SK-N-SH treated with all-trans-retinoic acid at 6 μM for 48 hours (cell line): ENCODE results near the gene GPR55.
A peak's percentile ranks its signal among the peaks of the same experiment; 100 is the strongest.

Source experiments
- ATAC-seq: fragments of 200-7000 bp; cut with Tn5 transposase; 3 replicates; pipeline ENCODE4 v1.9.1; 2020; ENCODE audit warnings: mild to moderate bottlenecking, moderate library complexity
- ARNTL ChIP-seq: fragments of 450-650 bp; formaldehyde crosslinking; IDR thresholded peaks from 2 replicates; pipeline ENCODE4 v1.5.0; 2020; ENCODE audit warnings: low read depth, mild to moderate bottlenecking, moderate library complexity, borderline replicate concordance
- BACH2 ChIP-seq: fragments of 250-450 bp; sonication (Bioruptor Pico); IDR thresholded peaks from 2 replicates; pipeline ENCODE4 v1.9.0; 2021; ENCODE audit warnings: mild to moderate bottlenecking, borderline replicate concordance
- CSDC2 ChIP-seq: fragments of 250-450 bp; sonication (Bioruptor Pico); IDR thresholded peaks from 2 replicates; pipeline ENCODE4 v1.5.0; 2020; ENCODE audit warnings: mild to moderate bottlenecking, moderate library complexity
- CSRNP3 ChIP-seq: fragments of 250-450 bp; sonication (Bioruptor Pico); IDR thresholded peaks from 2 replicates; pipeline ENCODE4 v1.5.1; 2021; ENCODE audit warnings: mild to moderate bottlenecking, moderate library complexity
- ESRRG ChIP-seq: fragments of 250-450 bp; sonication (Bioruptor Pico); IDR thresholded peaks from 2 replicates; pipeline ENCODE4 v1.6.1; 2021; ENCODE audit warnings: mild to moderate bottlenecking
- GLIS3 ChIP-seq: fragments of 250-450 bp; sonication (Bioruptor Pico); IDR thresholded peaks from 2 replicates; pipeline ENCODE4 v1.5.0; 2020; ENCODE audit warnings: mild to moderate bottlenecking, moderate library complexity
- ISL1 ChIP-seq: fragments of 250-450 bp; sonication (Bioruptor Pico); IDR thresholded peaks from 2 replicates; pipeline ENCODE4 v2.1.2; 2022; ENCODE audit warnings: mild to moderate bottlenecking, moderate library complexity
- OSR1 ChIP-seq: fragments of 250-450 bp; sonication (Bioruptor Pico); IDR thresholded peaks from 2 replicates; pipeline ENCODE4 v1.8.0; 2022; ENCODE audit warnings: moderate library complexity, mild to moderate bottlenecking, inconsistent platforms
- POU6F1 ChIP-seq: fragments of 250-450 bp; sonication (Bioruptor Pico); IDR thresholded peaks from 2 replicates; pipeline ENCODE4 v1.8.0; 2021; ENCODE audit warnings: low read depth, mild to moderate bottlenecking, moderate library complexity, borderline replicate concordance
- PPARA ChIP-seq: fragments of 250-450 bp; sonication (Bioruptor Pico); IDR thresholded peaks from 2 replicates; pipeline ENCODE4 v1.5.0; 2020; ENCODE audit warnings: mild to moderate bottlenecking, borderline replicate concordance
- RARB ChIP-seq: fragments of 250-450 bp; sonication (Bioruptor Pico); IDR thresholded peaks from 2 replicates; pipeline ENCODE4 v1.8.0; 2021; ENCODE audit warnings: mild to moderate bottlenecking, moderate library complexity
- SNAI2 ChIP-seq: fragments of 250-450 bp; sonication (Bioruptor Pico); IDR thresholded peaks from 2 replicates; pipeline ENCODE4 v1.5.0; 2020; ENCODE audit warnings: mild to moderate bottlenecking, moderate library complexity
- TCF4 ChIP-seq: fragments of 250-450 bp; sonication (Bioruptor Pico); IDR thresholded peaks from 2 replicates; pipeline ENCODE4 v1.8.0; 2021; ENCODE audit warnings: mild to moderate bottlenecking, moderate library complexity, borderline replicate concordance
- TOX ChIP-seq: fragments of 250-450 bp; sonication (Bioruptor Pico); IDR thresholded peaks from 2 replicates; pipeline ENCODE4 v1.8.0; 2021; ENCODE audit warnings: mild to moderate bottlenecking, moderate library complexity, borderline replicate concordance
- TSHZ2 ChIP-seq: fragments of 250-450 bp; sonication (Bioruptor Pico); IDR thresholded peaks from 2 replicates; pipeline ENCODE4 v1.5.0; 2020; ENCODE audit warnings: mild to moderate bottlenecking, moderate library complexity
- ZC3H10 ChIP-seq: fragments of 250-450 bp; sonication (Bioruptor Pico); IDR thresholded peaks from 2 replicates; pipeline ENCODE4 v1.5.1; 2021; ENCODE audit warnings: mild to moderate bottlenecking, moderate library complexity
- ZFP3 ChIP-seq: fragments of 250-450 bp; sonication (Bioruptor Pico); IDR thresholded peaks from 2 replicates; pipeline ENCODE4 v1.5.0; 2020; ENCODE audit warnings: mild to moderate bottlenecking, moderate library complexity
- ZFP30 ChIP-seq: fragments of 450-650 bp; formaldehyde crosslinking; IDR thresholded peaks from 2 replicates; pipeline ENCODE4 v1.5.0; 2022; ENCODE audit warnings: mild to moderate bottlenecking, moderate library complexity
- ZNF565 ChIP-seq: fragments of 450-650 bp; formaldehyde crosslinking; conservative IDR thresholded peaks from 2 replicates; pipeline ENCODE4 v1.5.0; 2020; ENCODE audit warnings: low read depth, mild to moderate bottlenecking, moderate library complexity
- ZNF70 ChIP-seq: fragments of 450-650 bp; formaldehyde crosslinking; IDR thresholded peaks from 2 replicates; pipeline ENCODE4 v1.5.0; 2020; ENCODE audit warnings: mild to moderate bottlenecking, moderate library complexity
- TF ChIP-seq, protein P1 (sequence below): fragments of 250-450 bp; sonication (Bioruptor Pico); IDR thresholded peaks from 2 replicates; pipeline ENCODE4 v1.5.1; 2020; ENCODE audit warnings: low read depth, mild to moderate bottlenecking, moderate library complexity

Gene GPR55

DNA sequence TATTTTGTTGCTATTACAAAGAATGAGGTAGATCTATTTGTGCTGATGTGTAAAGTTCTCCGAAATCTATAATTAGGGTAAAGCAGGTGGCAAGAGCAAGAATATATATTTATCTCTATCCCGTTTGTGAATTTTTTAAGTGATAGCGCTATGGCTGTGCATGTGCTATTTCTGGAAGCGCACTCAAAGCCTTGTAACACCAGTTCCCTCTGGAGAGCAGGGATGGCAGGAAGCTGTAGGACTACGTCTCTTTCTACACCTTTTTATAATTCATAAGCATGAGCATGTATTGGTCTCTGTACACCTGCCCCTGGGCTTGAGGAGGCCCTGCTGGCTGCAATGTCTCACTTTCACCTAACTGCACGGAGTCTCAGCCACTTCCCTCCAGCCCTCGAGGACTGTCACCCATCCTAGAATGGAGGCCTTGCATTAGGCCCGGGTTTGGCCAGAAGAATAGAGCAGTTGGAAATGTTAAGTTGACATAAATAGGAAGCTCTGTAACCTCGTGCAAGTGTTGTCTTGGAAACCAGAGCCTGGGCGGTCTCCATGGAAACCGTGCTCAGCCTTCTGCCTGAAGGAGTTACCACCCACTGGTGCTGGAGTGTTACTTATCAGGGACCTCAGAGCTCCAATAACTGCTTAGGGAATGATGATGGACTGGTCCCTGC, 39.4 kb downstream of the GPR55 start:
- TF ChIP-seq ZNF70 (CRISPR knock-in tag) (no peak), ARNTL (CRISPR knock-in tag) (no peak), PPARA (CRISPR knock-in tag) (no peak), ZC3H10 (CRISPR knock-in tag) (no peak), GLIS3 (CRISPR knock-in tag) (no peak), ZNF565 (CRISPR knock-in tag) (no peak), TOX (no peak), CSDC2 (CRISPR knock-in tag) (no peak), CSRNP3 (no peak), SNAI2 (CRISPR knock-in tag) (no peak), TCF4 (CRISPR knock-in tag) (no peak), RARB (CRISPR knock-in tag) (no peak), ESRRG (CRISPR knock-in tag) (no peak), BACH2 (CRISPR knock-in tag) (no peak), TSHZ2 (no peak), ZFP3 (CRISPR knock-in tag) (no peak), ISL1 (CRISPR knock-in tag) (no peak), POU6F1 (CRISPR knock-in tag) (no peak)
- TF ChIP-seq, protein P1, sequence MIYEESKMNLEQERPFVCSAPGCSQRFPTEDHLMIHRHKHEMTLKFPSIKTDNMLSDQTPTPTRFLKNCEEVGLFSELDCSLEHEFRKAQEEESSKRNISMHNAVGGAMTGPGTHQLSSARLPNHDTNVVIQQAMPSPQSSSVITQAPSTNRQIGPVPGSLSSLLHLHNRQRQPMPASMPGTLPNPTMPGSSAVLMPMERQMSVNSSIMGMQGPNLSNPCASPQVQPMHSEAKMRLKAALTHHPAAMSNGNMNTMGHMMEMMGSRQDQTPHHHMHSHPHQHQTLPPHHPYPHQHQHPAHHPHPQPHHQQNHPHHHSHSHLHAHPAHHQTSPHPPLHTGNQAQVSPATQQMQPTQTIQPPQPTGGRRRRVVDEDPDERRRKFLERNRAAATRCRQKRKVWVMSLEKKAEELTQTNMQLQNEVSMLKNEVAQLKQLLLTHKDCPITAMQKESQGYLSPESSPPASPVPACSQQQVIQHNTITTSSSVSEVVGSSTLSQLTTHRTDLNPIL (CRISPR knock-in tag), result no peak
- TF ChIP-seq, all 23 proteins: peak for 0
- ATAC-seq, result peak; percentile 50; the same call in 2 of the 3 replicates

- ATAC-seq, result no peak
- TF ChIP-seq CSDC2 (CRISPR knock-in tag), result no peak
- TF ChIP-seq GLIS3 (CRISPR knock-in tag), result no peak
- TF ChIP-seq, protein P1 (CRISPR knock-in tag), result no peak
- no peak for TF ChIP-seq TCF4 (CRISPR knock-in tag)
- TF ChIP-seq ZNF70 (CRISPR knock-in tag), result no peak
- no peak for TF ChIP-seq BACH2 (CRISPR knock-in tag)
- no peak for TF ChIP-seq ZFP3 (CRISPR knock-in tag)
- TF ChIP-seq OSR1 (CRISPR knock-in tag), result no peak
- TF ChIP-seq POU6F1 (CRISPR knock-in tag), result no peak
- TF ChIP-seq ARNTL (CRISPR knock-in tag), result no peak
- no peak for TF ChIP-seq CSRNP3
- TF ChIP-seq ZFP30, result no peak
- TF ChIP-seq TOX, result no peak
- TF ChIP-seq ISL1 (CRISPR knock-in tag), result no peak
- TF ChIP-seq RARB (CRISPR knock-in tag), result no peak
- no peak for TF ChIP-seq ZNF565 (CRISPR knock-in tag)
- TF ChIP-seq ZC3H10 (CRISPR knock-in tag), result no peak
These were observed 43.2 kb downstream of the GPR55 start for GRCh38 chr2:230881840-230882239.
